ENCODE measurements around the gene RFX2. TPM values are rescaled to one million over a fixed set of nuclear protein-coding genes. Genes with fewer than 3 reads are reported as not detected.

RFX2 gene
- total and polyA plus RNA-seq, 9 donors: 5.9 to 31.2 (median 13.3) TPM

DNA sequence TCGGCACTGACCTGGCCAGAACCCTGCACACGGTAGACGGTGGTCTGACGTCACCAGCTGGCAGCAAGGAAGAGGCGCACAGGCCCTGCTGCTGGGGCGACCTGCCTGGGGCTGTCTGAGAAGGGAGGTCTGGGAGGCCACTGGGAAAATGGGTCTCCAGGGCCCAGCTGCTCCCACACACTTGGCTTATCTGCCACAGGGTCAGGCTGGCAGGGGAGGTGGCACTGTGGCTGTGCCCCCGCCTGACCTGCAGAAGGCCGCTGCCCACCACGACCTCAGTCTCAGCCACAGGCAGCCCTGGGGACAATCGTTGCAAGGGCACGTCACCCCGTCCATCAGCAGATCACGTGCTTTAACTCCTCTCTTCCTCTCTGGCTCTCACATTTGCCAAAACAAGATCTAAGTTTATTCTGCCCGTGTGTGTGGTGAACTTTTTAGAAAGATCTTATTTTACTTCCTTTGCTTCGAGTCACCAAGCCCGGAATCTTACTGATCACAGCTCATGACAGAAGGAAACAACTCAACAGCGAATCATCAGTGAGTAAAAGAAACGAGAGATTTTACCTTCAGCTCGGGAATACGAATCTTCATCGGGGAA lies 87.1 kb downstream of the RFX2 start:
- Histone ChIP-seq H3K27ac (peak overlapping the region in 1 of 2 donors; percentile 43), H3K4me3 (no peak overlapping the region), H3K27me3 (no peaks in the 10 kb centered on the region), H3K9me3 (no peaks in the 10 kb centered on the region), H3K36me3 (no peaks in the 10 kb centered on the region), H3K4me1 (ENCODE audit: insufficient read depth) (peaks cover 3% of the 10 kb centered on the region)
- no peak for DNase-seq
- 54 to 62% (median 59%) methylated on average over 21 of the region's 21 CpGs for WGBS, 3 donors
- intact Hi-C loops (cut with DNase I): loop anchor here in 3 of 4 donors (5.0 to 10.0 kb wide), 2 partner anchors 36 to 238 kb away; partner anchors contain the start of gene PRR22 (in 1 of the 3)
- TF ChIP-seq EP300 (IDR thresholded peaks at IDR 0.05) (no peak), POLR2A (IDR thresholded peaks at IDR 0.05) (no peak)
- TF ChIP-seq, protein P1, sequence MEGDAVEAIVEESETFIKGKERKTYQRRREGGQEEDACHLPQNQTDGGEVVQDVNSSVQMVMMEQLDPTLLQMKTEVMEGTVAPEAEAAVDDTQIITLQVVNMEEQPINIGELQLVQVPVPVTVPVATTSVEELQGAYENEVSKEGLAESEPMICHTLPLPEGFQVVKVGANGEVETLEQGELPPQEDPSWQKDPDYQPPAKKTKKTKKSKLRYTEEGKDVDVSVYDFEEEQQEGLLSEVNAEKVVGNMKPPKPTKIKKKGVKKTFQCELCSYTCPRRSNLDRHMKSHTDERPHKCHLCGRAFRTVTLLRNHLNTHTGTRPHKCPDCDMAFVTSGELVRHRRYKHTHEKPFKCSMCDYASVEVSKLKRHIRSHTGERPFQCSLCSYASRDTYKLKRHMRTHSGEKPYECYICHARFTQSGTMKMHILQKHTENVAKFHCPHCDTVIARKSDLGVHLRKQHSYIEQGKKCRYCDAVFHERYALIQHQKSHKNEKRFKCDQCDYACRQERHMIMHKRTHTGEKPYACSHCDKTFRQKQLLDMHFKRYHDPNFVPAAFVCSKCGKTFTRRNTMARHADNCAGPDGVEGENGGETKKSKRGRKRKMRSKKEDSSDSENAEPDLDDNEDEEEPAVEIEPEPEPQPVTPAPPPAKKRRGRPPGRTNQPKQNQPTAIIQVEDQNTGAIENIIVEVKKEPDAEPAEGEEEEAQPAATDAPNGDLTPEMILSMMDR (IDR thresholded peaks at IDR 0.05): no peak

- no peaks in the 10 kb centered on the region for H3K27me3 ChIP-seq
- no peak for DNase-seq
- no peaks in the 10 kb centered on the region for H3K9me3 ChIP-seq
- intact Hi-C loops (cut with DNase I): loop anchor here in 3 of 4 donors (5.0 to 10.0 kb wide), 2 partner anchors 35 to 238 kb away; partner anchors contain the start of gene PRR22 (in 1 of the 3)
- peaks cover 3% of the 10 kb centered on the region for H3K4me1 ChIP-seq (ENCODE audit: insufficient read depth)
- no peak overlapping the region for H3K4me3 ChIP-seq
- H3K27ac ChIP-seq: no peak overlapping the region
- 72 to 73% (median 72%) methylated on average over 16 of the region's 16 CpGs for WGBS, 3 donors
- TF ChIP-seq, protein P1 (IDR thresholded peaks at IDR 0.05): no peak
- TF ChIP-seq POLR2A (IDR thresholded peaks at IDR 0.05): no peak
- TF ChIP-seq EP300 (IDR thresholded peaks at IDR 0.05): no peak
- H3K36me3 ChIP-seq: no peaks in the 10 kb centered on the region
Measured at GRCh38 chr19:6022570-6023064, 87.7 kb downstream of the RFX2 start.

GRCh38 chr19:6021878-6022569 lies 88.3 kb downstream of the RFX2 start:
- no peaks in the 10 kb centered on the region for H3K36me3 ChIP-seq
- H3K27ac ChIP-seq: no peak overlapping the region
- peaks cover 3% of the 10 kb centered on the region for H3K4me1 ChIP-seq (ENCODE audit: insufficient read depth)
- no peaks in the 10 kb centered on the region for H3K27me3 ChIP-seq
- WGBS, 3 donors: 44 to 50% (median 47%) methylated on average over 29 of the region's 29 CpGs
- no peaks in the 10 kb centered on the region for H3K9me3 ChIP-seq
- no peak overlapping the region for H3K4me3 ChIP-seq
- TF ChIP-seq, protein P1 (IDR thresholded peaks at IDR 0.05): peak; percentile 68 to 85 (median 77)
- TF ChIP-seq POLR2A (IDR thresholded peaks at IDR 0.05) (no peak), EP300 (IDR thresholded peaks at IDR 0.05) (no peak)
- peak; percentile 67 to 87 (median 82) for DNase-seq
- intact Hi-C loops (cut with DNase I): loop anchor here in 3 of 4 donors (5.0 to 10.0 kb wide), 2 partner anchors 35 to 237 kb away; partner anchors contain the start of gene PRR22 (in 1 of the 3)

DNA sequence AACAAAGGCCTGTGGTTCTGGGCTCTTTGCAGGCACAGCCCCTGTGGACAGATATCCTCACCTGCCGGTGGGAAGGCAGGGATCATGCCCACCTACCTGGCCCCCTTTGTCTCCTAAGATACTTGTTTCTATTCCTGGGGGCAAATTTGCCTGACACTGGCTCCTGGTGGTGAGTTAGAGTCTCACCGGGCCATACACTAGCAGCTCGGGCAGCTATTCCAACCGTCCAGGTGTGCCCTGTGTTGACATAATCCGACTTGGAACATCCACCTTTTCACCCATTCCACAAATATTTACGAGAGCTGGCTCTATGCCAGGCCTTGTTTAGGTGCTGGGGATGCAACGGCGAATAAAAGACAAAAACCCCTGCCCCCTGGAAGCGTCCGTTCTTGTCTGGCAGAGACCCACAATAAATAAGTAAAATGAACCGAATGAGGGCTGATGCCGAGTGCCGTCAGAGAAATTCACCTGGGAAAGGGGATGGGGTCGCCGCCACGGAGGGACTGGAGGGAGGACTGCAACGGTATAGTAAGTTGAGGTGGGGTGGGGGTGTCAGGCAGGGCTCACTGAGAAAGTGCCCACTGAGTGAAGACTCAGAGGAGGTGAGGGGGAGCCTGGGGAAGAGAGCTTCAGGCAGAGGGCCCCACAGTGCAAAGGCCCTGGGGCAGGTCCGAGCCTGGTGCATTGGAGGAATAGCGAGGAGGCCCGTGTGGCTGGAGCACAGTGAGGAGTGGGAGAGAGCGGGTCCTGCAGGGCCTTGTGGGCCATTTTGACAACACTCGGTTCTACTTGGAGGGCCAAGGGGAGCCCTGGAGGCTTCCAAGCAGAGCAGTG lies 89.1 kb downstream of the RFX2 start:
- DNase-seq: no peak
- Histone ChIP-seq H3K4me1 (ENCODE audit: insufficient read depth) (peaks cover 3% of the 10 kb centered on the region), H3K27ac (no peak overlapping the region), H3K4me3 (no peak overlapping the region), H3K36me3 (no peaks in the 10 kb centered on the region), H3K27me3 (no peaks in the 10 kb centered on the region), H3K9me3 (no peaks in the 10 kb centered on the region)
- WGBS, 3 donors: 83 to 86% (median 85%) methylated on average over 22 of the region's 22 CpGs
- TF ChIP-seq POLR2A (IDR thresholded peaks at IDR 0.05): no peak
- no peak for TF ChIP-seq EP300 (IDR thresholded peaks at IDR 0.05)
- TF ChIP-seq, protein P1 (IDR thresholded peaks at IDR 0.05): no peak
- intact Hi-C loops (cut with DNase I): loop anchor here in 3 of 4 donors (5.0 to 10.0 kb wide), 2 partner anchors 34 to 236 kb away; partner anchors contain the start of gene PRR22 (in 1 of the 3)

Measured in ovary (tissue), 9 donors.